ENCODE data around the gene AGBL1.

AGBL1 gene

DNA sequence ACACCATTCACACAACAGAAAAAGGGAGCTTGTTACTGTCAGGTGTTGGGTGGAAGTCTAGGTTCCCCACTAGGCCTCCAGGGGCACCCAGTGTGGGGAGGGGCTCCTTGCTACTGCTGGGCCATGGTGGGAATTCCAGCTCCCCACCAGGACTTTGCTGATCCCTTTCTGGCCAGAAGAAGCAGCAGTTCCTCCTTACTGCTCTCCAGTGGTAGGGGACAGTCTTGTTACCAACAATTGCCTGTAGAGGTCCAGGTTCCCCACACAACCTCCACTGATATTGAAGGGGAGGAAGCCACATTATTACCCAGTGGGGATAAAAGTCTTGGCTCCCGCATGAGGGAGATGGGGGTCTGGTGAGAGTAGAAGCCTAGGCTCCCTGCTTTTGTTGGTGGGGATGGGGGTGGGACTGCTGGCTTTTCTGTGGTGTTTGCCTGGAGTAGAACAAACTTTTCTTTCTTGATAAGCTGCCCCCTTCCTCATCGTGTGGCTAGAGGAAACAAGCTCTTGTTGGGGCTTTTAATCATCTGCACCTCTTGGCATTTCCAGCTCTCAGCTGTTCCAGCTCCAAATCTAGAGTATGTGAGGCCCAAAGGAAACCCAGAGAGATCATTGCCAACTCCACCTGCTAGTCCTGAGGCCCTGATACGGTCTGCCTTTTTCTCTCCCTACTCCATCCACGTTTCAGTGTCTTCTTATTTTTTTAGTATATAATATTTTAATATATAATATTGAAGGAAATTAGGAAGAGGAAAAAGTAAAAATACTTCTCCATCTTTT, 824.2 kb downstream of the AGBL1 start:
- no peak overlapping the region for H3K4me3 ChIP-seq (replicated peaks in 1 of 2; ENCODE audit: low read depth in 2 of 2, low read length in 2 of 2)
- TF ChIP-seq, protein P1, sequence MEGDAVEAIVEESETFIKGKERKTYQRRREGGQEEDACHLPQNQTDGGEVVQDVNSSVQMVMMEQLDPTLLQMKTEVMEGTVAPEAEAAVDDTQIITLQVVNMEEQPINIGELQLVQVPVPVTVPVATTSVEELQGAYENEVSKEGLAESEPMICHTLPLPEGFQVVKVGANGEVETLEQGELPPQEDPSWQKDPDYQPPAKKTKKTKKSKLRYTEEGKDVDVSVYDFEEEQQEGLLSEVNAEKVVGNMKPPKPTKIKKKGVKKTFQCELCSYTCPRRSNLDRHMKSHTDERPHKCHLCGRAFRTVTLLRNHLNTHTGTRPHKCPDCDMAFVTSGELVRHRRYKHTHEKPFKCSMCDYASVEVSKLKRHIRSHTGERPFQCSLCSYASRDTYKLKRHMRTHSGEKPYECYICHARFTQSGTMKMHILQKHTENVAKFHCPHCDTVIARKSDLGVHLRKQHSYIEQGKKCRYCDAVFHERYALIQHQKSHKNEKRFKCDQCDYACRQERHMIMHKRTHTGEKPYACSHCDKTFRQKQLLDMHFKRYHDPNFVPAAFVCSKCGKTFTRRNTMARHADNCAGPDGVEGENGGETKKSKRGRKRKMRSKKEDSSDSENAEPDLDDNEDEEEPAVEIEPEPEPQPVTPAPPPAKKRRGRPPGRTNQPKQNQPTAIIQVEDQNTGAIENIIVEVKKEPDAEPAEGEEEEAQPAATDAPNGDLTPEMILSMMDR (IDR thresholded peaks at IDR 0.05; ENCODE audit: low read depth, low read length), result no peak
- DNase-seq (ENCODE audit: low read depth in 2 of 2), result no peak

DNA sequence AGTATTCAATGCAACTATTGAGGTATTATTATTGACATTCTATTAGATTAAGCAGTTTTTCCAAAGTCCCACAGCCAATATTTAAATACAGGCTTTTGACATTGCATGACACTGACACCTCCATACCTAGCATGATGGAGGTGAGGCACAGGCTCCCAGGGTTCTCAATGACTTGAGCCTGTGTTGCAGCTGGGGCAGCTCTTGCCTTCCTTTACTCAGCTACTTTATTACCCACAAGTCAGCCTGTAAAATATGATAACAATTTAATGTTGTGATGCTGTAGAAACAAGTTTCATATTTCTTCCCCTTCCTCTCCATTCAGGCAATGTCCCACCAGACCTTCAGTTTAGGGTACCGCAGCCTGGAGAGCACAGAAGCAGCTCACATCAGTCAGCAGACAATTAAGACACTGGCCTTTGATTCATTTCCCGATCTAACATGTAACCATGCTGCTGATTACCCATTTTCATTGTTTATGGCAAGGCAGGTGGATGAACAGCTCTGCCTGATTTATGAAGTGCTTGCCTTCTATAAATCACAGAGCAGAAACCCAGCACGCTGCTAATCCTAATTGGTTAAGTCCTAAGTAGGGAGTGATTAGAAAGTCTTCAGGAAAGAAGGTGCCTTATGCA, 826.1 kb downstream of the AGBL1 start:
- TF ChIP-seq, protein P1 (IDR thresholded peaks at IDR 0.05; ENCODE audit: low read depth, low read length), result no peak
- no peak overlapping the region for H3K4me3 ChIP-seq (replicated peaks in 1 of 2; ENCODE audit: low read depth in 2 of 2, low read length in 2 of 2)
- no peak for DNase-seq (ENCODE audit: low read depth in 2 of 2)

DNA sequence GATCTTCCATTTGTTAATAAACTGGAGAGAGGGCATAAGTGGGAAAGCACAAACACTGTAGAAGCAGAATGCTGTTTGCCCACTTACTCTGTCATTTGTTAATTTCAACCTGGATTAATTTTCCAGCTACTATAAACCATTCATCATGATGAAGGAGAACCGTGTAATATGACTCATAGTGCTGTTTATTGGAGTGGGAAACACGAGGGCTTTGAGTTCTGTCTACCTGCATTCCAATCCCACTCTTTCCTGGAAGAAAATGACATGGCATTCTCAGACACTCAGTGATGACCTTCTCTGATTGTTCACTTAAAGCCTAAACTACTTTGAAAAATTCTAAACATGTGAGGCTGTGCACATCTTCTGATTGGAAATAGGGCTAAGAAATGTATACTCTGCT, 826.7 kb downstream of the AGBL1 start:
- no peak overlapping the region for H3K4me3 ChIP-seq (replicated peaks in 1 of 2; ENCODE audit: low read depth in 2 of 2, low read length in 2 of 2)
- no peak for DNase-seq (ENCODE audit: low read depth in 2 of 2)
- TF ChIP-seq, protein P1 (IDR thresholded peaks at IDR 0.05; ENCODE audit: low read depth, low read length), result no peak

DNA sequence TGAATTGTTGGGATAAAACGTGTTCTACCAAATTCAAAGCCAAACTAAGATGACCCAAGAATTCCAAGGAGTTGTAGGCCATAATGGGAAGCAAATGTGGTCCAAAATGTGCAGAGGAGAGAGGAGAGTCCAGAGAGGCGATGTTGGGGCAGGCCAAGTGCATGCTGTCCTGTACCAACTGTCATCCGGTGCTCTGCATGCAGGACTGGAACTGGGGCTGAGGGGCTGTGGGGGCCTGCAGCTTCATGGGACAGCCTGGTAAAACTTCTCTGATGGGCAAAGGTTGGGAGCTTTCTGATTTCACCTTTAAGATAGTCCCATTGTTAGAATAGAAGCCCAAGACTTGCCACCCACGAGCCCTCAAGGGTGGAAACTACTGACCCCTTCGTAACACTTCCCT, 831.4 kb downstream of the AGBL1 start:
- TF ChIP-seq, protein P1 (IDR thresholded peaks at IDR 0.05; ENCODE audit: low read depth, low read length), result no peak
- H3K4me3 ChIP-seq (replicated peaks in 1 of 2; ENCODE audit: low read depth in 2 of 2, low read length in 2 of 2), result no peak overlapping the region
- no peak for DNase-seq (ENCODE audit: low read depth in 2 of 2)

DNA sequence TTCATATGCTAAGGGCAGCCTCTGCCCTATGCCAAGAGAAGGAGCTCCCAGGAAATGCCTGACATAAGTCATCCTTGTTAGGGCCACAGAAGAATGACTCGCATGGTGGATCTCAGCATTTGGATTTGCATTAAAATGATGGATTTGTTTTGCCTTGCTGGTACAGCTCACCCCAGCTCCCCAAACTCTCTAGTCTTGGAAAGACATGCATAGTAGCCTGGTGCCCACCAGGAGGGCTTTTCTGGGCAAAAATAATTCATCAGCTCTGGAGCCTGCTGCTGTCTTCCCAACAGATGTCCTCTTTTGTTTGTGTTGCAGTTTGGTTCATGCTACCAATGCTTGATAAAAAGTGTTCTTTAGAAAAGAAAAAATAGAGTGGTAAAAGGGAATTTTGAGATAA, 833.0 kb downstream of the AGBL1 start:
- H3K4me3 ChIP-seq (replicated peaks in 1 of 2; ENCODE audit: low read depth in 2 of 2, low read length in 2 of 2), result no peak overlapping the region
- no peak for DNase-seq (ENCODE audit: low read depth in 2 of 2)
- TF ChIP-seq, protein P1 (IDR thresholded peaks at IDR 0.05; ENCODE audit: low read depth, low read length), result no peak

DNA sequence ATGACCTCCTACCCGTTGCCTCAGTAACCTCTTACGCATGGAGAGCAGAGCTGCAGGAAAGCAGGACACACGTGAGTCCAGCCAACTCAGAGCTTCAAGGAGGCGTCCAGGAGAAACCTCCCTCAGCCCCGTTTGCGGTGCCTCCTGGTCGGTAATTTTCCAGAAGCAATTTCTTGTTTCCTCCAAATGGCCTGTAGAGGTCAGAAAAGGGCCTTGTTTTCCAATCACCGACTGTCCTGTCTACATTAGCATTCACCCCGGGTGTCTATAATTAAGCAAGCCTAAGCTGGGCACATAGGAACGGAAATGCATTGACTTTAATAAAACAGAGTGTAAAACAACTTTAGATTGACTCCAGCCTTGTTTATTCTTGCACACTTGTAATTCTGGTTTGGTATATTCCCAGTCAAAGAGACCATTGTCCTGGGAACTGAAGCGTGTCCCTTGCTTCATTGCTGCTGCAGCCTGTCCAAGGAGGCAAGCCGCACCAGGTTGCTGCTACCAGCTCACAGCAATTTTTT, 836.2 kb downstream of the AGBL1 start:
- H3K4me3 ChIP-seq (replicated peaks in 1 of 2; ENCODE audit: low read depth in 2 of 2, low read length in 2 of 2), result no peak overlapping the region
- peak; percentile 70 to 73 for DNase-seq (ENCODE audit: low read depth in 2 of 2)
- TF ChIP-seq, protein P1 (IDR thresholded peaks at IDR 0.05; ENCODE audit: low read depth, low read length), result peak; percentile 54
